GM19025 (cell line): Measurements from ENCODE around the gene PTPRA.
"Not testable (repeated sequence)": the region's sequence is repeated elsewhere in the genome, so short reads cannot be mapped to it uniquely, and the experiment has no call there.

Experiments
- ATAC-seq: cut with Tn5 transposase; IDR thresholded peaks from one replicate; pipeline ENCODE4 v1.9.1; 2021; ENCODE audit warnings: mild to moderate bottlenecking, low read depth, moderate library complexity; ENCODE audit not compliant: unreplicated experiment

The PTPRA gene

DNA sequence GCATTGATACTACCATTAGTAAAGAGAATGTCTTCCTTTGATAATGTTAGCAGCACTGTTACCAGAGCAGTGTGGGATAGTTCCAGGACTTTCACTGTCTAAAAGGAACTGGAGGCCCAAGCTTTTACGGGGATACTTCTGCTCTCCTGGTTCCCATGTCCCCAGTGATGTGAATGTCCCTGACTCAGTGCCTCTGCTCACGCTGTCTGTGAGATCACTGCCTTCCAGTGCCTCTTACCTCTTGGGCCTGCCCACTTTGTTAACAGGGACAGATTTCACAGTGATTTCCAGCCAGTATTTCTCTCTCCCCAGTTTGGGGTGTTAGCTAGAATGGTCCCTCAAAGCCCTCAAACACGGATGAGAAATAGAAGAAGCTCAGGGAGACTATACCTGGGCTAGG is 14.4 kb downstream of the PTPRA start:
- ATAC-seq, result no peak

DNA sequence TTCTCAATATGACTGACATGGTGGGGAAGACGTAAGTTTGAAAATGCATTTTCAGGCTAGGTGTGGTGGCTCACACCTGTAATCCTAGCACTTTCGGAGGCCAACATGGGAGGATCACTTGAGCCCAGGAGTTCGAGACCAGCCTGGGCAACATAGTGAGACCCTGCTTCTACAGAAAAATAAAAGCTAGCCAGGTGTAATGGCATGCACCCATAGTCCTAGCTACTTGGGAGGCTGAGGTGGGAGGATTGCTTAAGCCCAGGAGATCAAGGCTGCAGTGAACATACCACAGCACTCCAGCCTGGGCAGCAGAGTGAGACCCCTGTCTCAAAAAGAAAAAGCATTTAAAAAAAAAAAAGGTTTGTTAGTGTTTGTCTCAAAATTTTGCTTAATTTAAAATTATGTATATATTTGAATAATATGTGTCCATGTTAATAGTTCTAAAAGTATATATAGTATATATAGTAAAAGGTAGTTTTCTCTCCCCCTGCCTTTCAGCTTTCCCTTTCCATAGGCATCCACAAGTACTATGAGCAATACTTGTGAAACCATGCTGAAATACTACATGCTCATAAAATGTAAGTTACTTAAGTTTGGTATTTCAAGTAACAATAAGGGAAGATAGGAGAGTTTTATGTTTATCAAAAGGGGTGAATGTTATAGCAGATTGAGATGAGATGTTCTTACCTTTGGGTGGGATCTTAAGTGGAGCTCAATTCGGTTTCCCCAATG is 15.1 kb downstream of the PTPRA start:
- ATAC-seq, result no peak

DNA sequence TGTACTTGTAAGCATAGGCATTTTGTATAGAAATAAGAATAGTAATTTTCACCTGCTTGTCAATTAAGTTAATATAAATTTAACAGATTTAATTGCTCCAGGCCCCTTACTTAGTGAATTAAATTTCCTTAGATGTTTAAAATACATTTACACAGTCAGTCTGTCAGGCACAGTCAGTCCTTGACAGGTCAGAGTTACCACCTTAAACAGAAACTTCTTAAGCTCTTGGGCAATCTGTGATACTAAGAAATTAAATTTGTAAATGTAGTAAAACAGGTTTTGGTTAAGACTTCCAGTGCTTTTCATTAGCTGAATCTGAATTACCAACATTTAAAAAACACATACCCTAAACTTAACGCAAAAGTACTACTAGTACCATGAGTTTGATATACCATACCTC is 15.9 kb downstream of the PTPRA start:
- ATAC-seq, result no peak

DNA sequence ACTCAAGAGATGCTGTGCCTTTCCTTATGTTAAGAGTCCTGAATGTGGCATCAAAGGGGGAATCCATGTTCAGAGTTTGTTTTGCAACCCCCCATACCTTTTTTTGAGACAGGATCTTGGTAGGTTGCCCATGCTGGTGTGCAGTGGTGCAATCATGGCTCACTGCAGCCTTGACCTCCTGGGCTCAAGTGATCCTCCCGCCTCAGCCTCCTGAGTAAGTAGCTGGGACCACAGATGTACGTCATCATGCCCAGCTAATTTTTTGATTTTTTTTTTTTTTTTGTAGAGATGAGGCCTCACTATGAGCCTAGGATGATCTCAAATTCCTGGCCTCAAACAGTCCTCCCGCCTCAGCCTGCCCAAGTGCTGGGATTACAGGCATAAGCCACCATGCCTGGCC is 16.5 kb downstream of the PTPRA start:
- no peak for ATAC-seq

DNA sequence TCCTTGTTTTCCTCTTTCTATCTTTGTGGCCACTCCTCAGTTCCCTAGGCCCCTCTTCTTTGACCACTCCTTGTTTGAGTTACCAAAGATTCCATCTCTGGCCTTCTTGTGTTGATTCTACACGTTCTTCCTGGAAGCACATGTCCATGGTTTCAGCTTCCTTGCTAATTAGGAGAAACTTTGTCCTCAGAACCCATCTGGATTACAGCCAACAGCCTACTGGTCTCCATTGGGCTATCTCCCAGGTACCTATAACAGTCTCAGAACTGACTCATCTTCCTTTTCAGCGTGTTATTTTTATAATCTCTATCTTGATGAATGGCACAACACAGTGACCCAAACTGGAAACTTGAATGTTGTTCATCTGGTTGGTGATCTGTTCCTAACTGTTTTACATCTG is 17.5 kb downstream of the PTPRA start:
- ATAC-seq, result no peak

DNA sequence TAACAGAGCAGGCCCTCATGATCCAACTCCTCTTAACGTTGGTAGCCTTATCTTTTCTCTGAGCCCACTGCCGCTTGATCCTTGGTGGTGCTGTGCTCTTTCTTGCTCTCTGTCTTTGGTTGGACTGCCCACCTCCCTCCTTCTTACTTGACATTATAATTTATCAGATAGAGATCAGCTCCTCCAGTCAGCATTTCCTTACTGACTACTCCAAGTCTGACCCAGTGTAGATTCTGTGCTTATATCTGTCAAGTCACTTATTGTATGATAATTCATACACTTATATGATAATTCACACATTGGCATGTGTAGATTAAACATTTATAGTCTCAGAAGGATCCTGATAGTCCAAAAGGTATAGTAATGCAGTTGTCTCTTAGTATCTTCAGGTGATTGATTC is 18.1 kb downstream of the PTPRA start:
- no peak for ATAC-seq

DNA sequence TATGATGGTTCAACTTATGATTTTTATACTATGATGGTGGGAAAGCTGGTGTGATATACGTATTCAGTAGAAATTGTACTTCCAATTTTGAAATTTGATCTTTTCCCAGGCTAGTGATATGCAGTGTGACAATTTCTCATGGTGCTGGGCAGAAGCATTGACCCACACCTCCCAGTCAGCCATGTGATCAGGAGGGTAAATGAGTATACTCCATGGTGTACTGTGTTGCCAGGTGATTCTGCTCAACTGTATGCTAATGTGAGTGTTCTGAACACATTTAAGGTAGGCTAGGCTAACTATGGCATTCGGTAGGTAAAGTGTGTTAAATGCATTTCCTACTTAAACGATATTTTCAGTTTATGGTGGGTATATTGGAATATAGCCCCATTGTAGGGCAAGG is 19.1 kb downstream of the PTPRA start:
- no peak for ATAC-seq

DNA sequence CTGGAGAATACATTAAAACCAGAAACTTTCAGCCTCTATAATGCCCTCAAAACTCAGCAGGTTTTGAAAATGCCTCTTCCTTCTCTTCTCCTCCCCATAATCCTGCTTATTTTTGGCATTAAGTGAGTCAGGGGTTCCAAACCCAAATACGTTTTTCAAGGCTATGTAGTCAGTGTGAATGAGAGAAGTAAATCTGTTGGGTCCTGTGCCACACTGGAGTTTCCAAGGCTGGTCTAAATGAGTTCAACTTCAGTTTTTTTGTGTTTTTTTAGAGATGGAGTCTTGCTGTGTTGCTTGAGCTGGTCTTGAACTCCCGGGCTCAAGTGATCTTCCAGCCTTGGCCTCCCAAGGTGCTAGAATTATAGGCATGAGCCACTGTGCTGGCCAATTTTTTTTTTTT is 20.9 kb downstream of the PTPRA start:
- no peak for ATAC-seq

DNA sequence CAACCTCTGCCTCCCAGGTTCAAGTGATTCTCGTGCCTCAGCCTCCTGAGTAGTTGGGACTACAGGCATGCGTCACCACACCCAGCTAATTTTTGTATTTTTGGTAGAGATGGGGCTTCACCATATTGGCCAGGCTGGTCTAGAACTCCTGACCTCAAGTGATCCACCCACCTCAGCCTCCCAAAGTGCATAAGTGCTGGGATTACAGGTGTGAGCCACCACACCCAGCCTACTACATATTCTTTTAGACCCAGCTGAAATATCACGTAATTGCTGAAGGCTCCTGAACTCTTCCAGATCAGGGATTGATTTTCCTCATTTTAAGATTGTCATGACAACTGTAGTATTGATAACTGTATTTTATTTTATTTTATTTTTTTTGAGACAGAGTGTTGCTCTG is 21.9 kb downstream of the PTPRA start:
- not testable (repeated sequence) for ATAC-seq

DNA sequence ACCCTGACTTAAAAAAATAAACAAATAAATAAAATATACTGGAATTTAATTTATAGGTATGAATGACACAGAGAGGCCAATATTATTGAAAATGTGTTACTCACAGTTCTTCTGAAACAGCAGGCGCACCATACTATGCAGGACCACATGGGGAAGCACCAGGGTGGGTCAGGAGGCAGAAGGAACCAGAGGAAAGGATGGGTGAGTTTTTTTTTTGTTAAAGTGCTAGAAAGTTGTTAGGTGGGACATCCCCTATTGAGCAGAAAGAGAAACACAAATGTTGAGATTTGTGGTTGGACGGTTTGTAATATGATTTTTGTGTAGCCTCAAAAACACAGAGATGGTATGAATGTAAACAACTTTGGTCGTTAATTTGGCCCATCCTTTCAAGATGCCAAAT is 26.0 kb downstream of the PTPRA start:
- ATAC-seq, result no peak

DNA sequence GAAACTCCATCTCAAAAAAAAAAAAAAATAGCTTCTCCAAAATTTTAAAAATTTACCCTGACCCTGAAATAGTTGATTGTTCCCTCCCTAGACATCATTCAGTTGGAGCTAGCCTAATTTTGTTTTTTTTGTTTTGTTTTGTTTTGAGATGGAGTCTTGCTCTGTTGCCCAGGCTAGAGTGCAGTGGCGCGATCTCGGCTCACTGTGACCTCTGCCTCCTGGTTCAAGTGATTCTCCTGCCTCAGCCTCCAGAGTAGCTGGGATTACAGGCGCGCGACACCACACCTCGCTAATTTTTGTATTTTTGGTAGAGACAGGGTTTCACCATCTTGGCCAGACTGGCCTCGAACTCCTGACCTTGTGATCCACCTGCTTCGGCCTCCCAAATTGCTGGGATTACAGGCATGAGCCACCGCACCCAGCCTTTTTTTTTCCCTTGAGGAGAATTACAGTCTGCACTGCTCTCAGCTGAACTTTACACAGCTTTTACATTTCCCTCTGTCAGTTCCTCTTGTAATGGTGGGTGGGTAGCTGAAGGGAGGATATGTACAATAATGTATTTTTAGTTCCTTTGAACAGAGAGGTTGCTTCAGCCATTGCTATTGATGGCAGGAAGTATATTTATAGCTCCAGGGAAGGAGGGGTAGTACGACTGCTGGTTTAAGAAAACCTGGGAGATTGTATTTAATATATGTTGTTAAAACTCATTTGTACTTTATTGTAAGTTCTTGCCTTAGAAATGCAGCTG is 27.7 kb downstream of the PTPRA start:
- no peak for ATAC-seq

DNA sequence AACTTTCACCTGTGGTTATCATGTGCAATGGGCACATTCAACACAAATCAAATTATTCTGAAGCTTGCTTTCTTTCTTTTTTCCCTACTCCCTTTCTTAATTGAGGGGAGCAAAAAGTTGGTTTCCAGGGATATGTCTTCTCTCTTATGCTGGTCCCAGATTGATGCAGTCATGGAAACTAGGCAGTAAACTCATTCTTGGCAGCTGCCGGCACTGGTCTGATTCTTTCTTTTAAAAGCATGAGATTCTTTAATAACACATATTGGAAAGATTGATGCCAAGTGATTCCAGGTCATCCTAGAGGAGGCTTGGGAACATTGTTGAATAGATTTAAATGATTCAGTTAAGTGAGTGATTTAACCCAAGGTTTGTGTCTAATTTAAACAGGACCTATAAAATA is 29.0 kb downstream of the PTPRA start:
- ATAC-seq, result no peak

DNA sequence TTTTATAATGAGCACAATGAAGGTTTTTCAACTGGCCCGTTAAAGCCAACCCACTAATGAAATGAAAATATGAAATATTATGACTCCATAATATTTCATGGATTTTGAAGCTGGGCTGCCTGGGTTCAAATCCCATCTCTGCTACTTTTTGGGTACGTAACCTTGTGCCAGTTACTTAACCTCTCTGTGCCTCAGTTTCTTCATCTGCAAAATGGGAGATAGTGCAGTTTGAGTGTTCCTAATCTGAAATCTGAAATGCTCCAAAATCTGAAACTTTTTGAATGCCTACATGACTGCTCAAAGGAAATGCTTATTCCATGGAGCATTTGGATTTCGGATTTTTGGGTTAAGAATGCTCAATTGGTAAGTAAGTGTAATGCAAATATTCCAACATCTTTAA is 29.5 kb downstream of the PTPRA start:
- ATAC-seq, result no peak

DNA sequence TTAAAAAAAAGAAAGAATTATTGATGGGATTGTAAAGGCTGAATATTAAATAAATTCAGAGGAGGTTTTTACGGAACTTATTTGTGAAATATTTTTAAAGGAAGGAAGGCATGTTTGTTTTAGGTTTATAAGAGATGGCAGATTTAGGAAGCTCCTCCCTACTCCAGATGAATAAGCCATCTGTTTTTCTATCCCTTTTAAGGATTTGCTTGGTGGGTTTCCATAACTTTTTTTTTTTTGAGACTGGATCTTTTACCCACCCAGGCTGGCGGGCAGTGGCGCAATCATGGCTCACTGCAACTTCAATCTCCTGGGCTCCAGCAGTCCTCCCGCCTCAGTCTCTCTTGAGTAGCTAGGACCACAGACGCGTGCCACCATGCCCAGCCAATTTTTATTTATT is 30.4 kb downstream of the PTPRA start:
- no peak for ATAC-seq

DNA sequence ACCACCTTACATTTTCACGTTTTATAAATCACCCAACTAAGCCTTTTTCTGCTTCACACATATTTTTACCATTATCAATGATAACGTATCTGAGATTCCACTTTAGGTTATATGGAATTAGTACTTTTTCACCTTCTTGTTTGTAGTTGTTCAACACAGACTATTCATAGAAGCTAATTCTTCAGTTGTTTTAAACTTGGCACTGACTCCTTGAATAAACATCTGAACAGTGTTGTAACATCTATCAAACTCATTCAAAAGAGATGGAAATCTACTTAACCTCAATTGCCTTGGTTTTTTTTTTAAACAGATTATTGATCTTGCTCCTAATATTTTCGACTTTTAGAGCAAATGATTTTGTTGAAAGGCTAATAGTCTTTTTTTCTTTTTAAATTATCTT is 34.2 kb downstream of the PTPRA start:
- ATAC-seq, result no peak

DNA sequence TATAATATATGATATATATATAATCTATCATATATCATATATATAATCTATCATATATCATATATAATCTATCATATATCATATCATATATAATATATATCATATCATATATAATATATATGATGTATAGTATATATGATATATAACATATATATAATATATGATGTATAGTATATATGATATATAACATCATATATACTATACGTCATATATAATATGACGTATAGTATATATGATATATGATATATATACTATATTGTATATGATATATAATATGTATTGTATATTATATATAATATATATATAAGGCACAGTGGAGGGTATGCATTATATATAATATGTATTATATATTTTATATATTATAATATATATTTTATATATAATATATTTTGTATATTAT is 36.7 kb downstream of the PTPRA start:
- ATAC-seq, result no peak

DNA sequence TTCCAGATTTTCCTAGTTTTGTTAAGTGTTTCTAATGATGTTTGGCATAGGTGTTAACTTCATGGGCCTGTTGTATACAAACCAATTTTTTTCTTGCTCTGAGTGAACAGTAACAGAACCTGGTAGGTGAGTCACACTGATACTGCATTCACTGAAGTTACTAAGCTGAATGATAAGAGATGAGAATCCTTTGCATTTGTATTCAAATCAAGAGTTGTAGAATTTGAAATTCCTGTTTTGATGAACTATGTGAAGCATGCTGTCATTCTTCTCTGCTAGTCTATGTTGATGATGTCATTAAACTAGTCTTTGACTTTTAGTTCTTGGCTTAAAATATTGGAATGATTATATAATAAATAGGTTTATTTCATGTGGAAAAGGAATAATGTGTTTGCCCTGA is 37.9 kb downstream of the PTPRA start:
- ATAC-seq, result no peak

DNA sequence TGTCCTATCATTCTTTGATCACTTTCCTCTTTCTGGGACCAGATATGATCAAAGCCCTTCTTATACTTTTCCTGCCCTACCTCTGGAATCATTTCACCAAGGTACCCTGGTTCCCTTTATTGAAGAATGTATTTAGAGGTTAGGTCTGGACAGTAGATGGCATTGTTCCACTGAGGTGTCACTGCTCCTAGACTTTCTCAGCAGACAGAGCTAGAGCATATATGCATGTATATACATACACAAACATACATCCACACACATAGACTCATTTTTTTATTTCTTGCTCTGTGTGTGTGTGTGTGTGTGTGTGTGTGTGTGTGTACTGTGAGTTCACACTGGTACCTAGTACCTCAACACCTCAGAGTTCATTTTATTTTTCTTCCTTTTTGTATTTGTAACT is 40.9 kb downstream of the PTPRA start:
- no peak for ATAC-seq

DNA sequence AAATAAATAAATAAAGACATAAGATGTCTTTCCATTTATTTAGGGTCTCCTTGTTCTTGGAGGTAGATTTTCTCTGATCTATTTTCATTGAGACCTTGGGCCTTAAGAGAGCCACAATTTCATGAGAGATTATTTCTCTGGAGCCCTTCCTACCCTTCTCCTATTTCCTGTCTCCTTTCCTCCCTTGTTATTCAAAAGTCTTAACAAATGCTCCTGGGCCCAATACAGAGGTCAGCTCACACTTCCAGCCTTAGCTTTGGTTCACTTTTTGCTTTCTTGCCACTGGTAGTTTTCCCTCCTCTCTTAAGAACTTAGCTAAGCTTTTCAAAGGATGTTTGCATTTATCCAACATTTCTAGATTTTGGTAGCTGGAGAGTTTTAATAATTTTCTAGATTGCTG is 44.0 kb downstream of the PTPRA start:
- no peak for ATAC-seq

DNA sequence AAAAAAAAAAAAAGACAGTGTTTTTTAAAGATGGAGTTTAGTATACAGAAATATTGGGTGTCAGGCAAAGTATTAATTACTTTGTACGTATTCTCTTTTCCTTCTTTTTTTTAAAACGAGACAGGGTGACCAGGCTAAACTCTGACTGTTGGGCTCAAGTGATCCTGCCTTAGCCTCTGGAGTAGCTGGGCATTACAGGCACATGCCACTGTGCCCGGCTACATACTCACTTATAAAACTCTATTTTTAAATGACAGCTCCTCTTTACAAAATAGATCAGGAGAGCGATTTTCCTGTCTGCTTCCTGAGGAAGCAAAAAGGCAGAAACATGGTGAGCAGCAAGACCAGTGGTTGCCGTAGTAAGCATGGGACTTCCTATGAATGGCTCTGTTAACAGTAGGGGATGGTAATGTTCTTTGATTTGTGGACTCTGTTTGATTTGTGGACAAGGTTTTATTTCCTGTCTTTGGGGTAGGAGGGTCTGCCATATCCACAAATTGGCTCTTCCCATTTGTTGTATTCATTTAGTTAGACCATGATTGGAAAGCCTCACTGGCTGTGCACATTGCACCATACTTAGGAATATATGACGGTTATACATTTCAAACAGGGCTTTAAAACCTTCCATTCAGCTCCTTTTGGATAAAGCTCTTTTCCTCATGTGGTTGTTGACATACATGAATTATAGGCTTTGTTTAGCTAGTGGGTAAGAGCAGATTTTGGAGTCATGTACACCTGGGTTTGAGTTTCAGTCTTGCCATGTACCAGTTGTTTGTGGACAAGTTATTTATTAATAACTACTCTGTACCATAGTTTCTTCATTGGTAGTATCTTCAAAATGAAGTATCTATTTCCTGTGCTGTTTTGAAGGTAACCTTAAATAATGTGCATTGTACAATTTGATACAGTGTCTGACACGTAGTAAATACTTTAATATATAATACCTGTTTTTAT is 45.1 kb downstream of the PTPRA start:
- no peak for ATAC-seq

DNA sequence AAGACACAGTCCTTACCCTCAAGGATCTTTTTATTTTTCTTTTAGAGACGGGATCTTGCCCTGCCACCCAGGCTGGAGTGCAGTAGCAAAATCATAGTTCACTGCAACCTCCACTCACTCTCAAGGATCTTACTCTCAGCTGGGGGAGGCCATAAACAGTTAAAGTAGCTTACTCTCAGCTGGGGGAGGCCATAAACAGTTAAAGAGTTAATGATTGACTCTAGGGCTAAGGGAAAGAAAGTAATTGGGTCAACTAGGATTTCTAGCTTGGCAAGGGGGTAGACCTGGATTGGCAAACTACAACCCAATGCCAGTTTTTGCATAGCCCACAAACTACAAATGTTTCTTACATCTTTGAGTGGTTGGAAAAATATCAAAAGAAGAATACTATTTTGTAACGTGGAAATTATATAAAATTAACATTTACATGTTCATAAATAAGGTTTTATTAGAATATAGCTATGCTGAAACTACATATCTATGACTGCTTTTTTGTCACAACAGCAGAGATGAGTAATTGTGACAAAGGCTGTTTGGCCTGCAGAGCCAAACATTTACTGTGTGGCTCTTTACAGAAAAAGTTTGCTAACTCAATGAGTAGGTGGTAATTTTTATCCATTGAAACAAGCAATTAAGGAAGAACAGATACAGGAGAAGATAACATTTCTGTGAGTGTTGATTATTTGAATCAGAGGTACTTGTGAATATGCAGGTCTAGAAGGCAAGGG is 46.4 kb downstream of the PTPRA start:
- no peak for ATAC-seq
